Prostate gland (tissue), 2 donors: ENCODE results near the gene ADD1.

Experiments
- POLR2A ChIP-seq: fragments of 450-650 bp; IDR thresholded peaks from one replicate; pipeline ENCODE4 v1.6.1; 2016; ENCODE audit warnings: antibody characterized with exemption, mild to moderate bottlenecking
- TF ChIP-seq, protein P1 (sequence below), 4 experiments: fragments of 200-600 bp in 2 of 4; fragments of 450-650 bp in 2 of 4; sonication (generic) in 2 of 4; IDR thresholded peaks; 1 replicate in 3 of 4; 2 replicates in 1 of 4; pipeline ENCODE4 v1.5.1; 2016 to 2019; ENCODE audit warnings: antibody characterized with exemption in 4 of 4, mild to moderate bottlenecking in 2 of 4, moderate library complexity in 2 of 4

DNA sequence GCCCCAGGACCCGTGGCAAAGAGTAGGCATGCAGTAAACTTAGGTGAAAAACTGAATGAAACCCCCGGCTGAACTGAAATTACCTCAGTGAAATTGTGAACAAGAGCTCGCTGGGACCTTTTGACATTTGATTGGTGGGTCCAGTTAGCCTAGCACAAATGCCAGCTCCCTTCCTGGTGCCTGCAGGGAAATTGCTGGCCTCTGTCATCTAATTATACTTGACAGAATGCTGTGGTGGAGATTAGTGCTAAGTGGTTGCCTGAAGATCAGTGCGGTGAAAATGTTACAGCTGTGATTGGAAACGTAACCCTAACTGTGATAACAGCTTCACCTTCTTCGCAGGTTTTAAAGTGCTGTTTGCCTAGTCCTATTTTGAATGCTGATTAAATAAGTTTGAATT is 43.0 kb downstream of the ADD1 start:
- no peak for TF ChIP-seq POLR2A
- TF ChIP-seq, protein P1, sequence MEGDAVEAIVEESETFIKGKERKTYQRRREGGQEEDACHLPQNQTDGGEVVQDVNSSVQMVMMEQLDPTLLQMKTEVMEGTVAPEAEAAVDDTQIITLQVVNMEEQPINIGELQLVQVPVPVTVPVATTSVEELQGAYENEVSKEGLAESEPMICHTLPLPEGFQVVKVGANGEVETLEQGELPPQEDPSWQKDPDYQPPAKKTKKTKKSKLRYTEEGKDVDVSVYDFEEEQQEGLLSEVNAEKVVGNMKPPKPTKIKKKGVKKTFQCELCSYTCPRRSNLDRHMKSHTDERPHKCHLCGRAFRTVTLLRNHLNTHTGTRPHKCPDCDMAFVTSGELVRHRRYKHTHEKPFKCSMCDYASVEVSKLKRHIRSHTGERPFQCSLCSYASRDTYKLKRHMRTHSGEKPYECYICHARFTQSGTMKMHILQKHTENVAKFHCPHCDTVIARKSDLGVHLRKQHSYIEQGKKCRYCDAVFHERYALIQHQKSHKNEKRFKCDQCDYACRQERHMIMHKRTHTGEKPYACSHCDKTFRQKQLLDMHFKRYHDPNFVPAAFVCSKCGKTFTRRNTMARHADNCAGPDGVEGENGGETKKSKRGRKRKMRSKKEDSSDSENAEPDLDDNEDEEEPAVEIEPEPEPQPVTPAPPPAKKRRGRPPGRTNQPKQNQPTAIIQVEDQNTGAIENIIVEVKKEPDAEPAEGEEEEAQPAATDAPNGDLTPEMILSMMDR (IDR thresholded peaks at IDR 0.05), result no peak
